ENCODE data around the gene DENND5B. TPM values are rescaled to one million over a fixed set of nuclear protein-coding genes. Genes with fewer than 3 reads are reported as not detected.
"Not testable (repeated sequence)": the region's sequence is repeated elsewhere in the genome, so short reads cannot be mapped to it uniquely, and the experiment has no call there.

DENND5B gene
- total and polyA plus RNA-seq, 8 donors, result 1.1 to 25.2 (median 7.7) TPM

- WGBS, 5 donors, result 56 to 66% (median 65%) methylated on average over 5 of the region's 5 CpGs
These were observed 20.1 kb downstream of the DENND5B start for GRCh38 chr12:31570880-31571279.

GRCh38 chr12:31569517-31569916, 21.4 kb downstream of the DENND5B start:
- H3K9me3 ChIP-seq; H3K27me3 ChIP-seq; H3K36me3 ChIP-seq; DNase-seq; H3K4me3 ChIP-seq; intact Hi-C loops (cut with DNase I; ENCODE audit: low total_unique reads); H3K27ac ChIP-seq: not testable (repeated sequence)
- peaks cover 0 to 23% (median 6%) of the 10 kb centered on the region in 4 donors for H3K4me1 ChIP-seq
- WGBS, 5 donors, result 84 to 98% (median 95%) methylated on average over 2 of the region's 2 CpGs

More at GRCh38 chr12:31570880-31571279, 20.1 kb downstream of the DENND5B start:
- H3K9me3 ChIP-seq, result no peaks in the 10 kb centered on the region
- no peak overlapping the region for H3K4me3 ChIP-seq
- peaks cover 0 to 31% (median 6%) of the 10 kb centered on the region in 4 donors for H3K4me1 ChIP-seq
- no peak for DNase-seq
- no peaks in the 10 kb centered on the region for H3K27me3 ChIP-seq
- no peaks in the 10 kb centered on the region for H3K36me3 ChIP-seq
- TF ChIP-seq POLR2AphosphoS5 (IDR thresholded peaks at IDR 0.05), result no peak
- TF ChIP-seq, protein P1, sequence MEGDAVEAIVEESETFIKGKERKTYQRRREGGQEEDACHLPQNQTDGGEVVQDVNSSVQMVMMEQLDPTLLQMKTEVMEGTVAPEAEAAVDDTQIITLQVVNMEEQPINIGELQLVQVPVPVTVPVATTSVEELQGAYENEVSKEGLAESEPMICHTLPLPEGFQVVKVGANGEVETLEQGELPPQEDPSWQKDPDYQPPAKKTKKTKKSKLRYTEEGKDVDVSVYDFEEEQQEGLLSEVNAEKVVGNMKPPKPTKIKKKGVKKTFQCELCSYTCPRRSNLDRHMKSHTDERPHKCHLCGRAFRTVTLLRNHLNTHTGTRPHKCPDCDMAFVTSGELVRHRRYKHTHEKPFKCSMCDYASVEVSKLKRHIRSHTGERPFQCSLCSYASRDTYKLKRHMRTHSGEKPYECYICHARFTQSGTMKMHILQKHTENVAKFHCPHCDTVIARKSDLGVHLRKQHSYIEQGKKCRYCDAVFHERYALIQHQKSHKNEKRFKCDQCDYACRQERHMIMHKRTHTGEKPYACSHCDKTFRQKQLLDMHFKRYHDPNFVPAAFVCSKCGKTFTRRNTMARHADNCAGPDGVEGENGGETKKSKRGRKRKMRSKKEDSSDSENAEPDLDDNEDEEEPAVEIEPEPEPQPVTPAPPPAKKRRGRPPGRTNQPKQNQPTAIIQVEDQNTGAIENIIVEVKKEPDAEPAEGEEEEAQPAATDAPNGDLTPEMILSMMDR (IDR thresholded peaks at IDR 0.05), result no peak
- no peak for TF ChIP-seq EP300 (IDR thresholded peaks at IDR 0.05)
- TF ChIP-seq POLR2A (IDR thresholded peaks at IDR 0.05), result no peak
- intact Hi-C loops (cut with DNase I; ENCODE audit: low total_unique reads), result no loop called here
- no peak overlapping the region for H3K27ac ChIP-seq

GRCh38 chr12:31568498-31568897, 22.4 kb downstream of the DENND5B start:
- H3K9me3 ChIP-seq, result no peaks in the 10 kb centered on the region
- H3K27me3 ChIP-seq, result no peaks in the 10 kb centered on the region
- no peak for DNase-seq
- intact Hi-C loops (cut with DNase I; ENCODE audit: low total_unique reads), result no loop called here
- H3K4me3 ChIP-seq, result no peak overlapping the region
- peaks cover 0 to 20% (median 6%) of the 10 kb centered on the region in 4 donors for H3K4me1 ChIP-seq
- no peak overlapping the region for H3K27ac ChIP-seq
- 72 to 80% (median 77%) methylated on average over 3 of the region's 3 CpGs for WGBS, 5 donors
- TF ChIP-seq POLR2AphosphoS5 (IDR thresholded peaks at IDR 0.05) (no peak), POLR2A (IDR thresholded peaks at IDR 0.05) (no peak), EP300 (IDR thresholded peaks at IDR 0.05) (no peak)
- TF ChIP-seq, protein P1 (IDR thresholded peaks at IDR 0.05), result no peak
- H3K36me3 ChIP-seq, result no peaks in the 10 kb centered on the region

- Histone ChIP-seq H3K27me3 (no peaks in the 10 kb centered on the region), H3K36me3 (no peaks in the 10 kb centered on the region), H3K4me1 (peaks cover 0 to 26% (median 10%) of the 10 kb centered on the region in 4 donors), H3K9me3 (no peaks in the 10 kb centered on the region), H3K4me3 (no peak overlapping the region), H3K27ac (no peak overlapping the region)
- 63 to 80% (median 68%) methylated on average over 2 of the region's 2 CpGs for WGBS, 5 donors
- DNase-seq, result no peak
- intact Hi-C loops (cut with DNase I; ENCODE audit: low total_unique reads), result no loop called here
- TF ChIP-seq POLR2AphosphoS5 (IDR thresholded peaks at IDR 0.05), result no peak
- no peak for TF ChIP-seq EP300 (IDR thresholded peaks at IDR 0.05)
- TF ChIP-seq, protein P1 (IDR thresholded peaks at IDR 0.05), result no peak
- TF ChIP-seq POLR2A (IDR thresholded peaks at IDR 0.05), result no peak
These were observed 23.9 kb downstream of the DENND5B start for GRCh38 chr12:31567029-31567428.

- no peak for DNase-seq
- intact Hi-C loops (cut with DNase I; ENCODE audit: low total_unique reads), result no loop called here
- no peaks in the 10 kb centered on the region for H3K9me3 ChIP-seq
- TF ChIP-seq, protein P1 (IDR thresholded peaks at IDR 0.05), result no peak
- TF ChIP-seq POLR2AphosphoS5 (IDR thresholded peaks at IDR 0.05) (no peak), EP300 (IDR thresholded peaks at IDR 0.05) (no peak), POLR2A (IDR thresholded peaks at IDR 0.05) (no peak)
- H3K4me1 ChIP-seq, result peaks cover 0 to 26% (median 10%) of the 10 kb centered on the region in 4 donors
- no peak overlapping the region for H3K4me3 ChIP-seq
- H3K27ac ChIP-seq, result no peak overlapping the region
- 86 to 95% (median 94%) methylated on average over 2 of the region's 2 CpGs for WGBS, 5 donors
- H3K27me3 ChIP-seq, result no peaks in the 10 kb centered on the region
- H3K36me3 ChIP-seq, result no peaks in the 10 kb centered on the region
These were observed 24.4 kb downstream of the DENND5B start for GRCh38 chr12:31566547-31566946.

All from stomach (tissue), 9 donors.